ENCODE results near the gene SATL1.

DNA sequence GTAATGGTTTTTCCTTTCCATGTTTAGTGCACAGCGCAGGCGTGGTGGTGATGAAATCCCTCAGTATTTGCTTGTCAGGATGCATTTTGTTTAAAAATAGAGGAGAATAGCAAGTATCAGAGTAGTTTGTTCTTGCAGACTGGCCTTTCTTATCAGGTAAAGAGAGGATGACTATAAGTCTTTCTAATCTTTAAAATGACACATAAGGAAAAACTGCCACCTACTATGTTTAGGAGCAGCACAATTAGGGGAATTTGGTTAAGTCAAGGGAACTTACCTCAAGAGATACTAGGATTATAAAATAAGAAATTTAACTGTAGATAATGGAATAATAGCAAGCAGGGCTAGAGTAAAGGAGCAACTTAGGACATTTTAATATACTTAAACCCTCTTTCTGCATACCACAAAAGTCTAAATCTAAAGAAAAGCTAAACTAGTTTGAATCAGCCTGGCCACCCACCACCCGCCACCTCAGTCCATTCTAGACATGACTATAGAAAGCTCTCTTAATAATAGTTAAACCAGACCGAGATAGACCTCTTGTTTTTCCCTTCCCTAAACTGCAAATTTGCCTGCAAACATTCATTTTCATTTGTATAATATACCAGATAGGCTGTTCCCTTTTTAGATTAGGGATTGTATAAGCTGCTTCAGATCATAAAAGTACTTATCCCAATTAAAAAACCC lies 177.9 kb downstream of the SATL1 start:
- TF ChIP-seq, protein P1, sequence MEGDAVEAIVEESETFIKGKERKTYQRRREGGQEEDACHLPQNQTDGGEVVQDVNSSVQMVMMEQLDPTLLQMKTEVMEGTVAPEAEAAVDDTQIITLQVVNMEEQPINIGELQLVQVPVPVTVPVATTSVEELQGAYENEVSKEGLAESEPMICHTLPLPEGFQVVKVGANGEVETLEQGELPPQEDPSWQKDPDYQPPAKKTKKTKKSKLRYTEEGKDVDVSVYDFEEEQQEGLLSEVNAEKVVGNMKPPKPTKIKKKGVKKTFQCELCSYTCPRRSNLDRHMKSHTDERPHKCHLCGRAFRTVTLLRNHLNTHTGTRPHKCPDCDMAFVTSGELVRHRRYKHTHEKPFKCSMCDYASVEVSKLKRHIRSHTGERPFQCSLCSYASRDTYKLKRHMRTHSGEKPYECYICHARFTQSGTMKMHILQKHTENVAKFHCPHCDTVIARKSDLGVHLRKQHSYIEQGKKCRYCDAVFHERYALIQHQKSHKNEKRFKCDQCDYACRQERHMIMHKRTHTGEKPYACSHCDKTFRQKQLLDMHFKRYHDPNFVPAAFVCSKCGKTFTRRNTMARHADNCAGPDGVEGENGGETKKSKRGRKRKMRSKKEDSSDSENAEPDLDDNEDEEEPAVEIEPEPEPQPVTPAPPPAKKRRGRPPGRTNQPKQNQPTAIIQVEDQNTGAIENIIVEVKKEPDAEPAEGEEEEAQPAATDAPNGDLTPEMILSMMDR (IDR thresholded peaks at IDR 0.05): no peak
- no peak for TF ChIP-seq POLR2A (IDR thresholded peaks at IDR 0.05)
